HG02588 (cell line): ENCODE data around the gene ADI1.

Source experiments
- ATAC-seq: cut with Tn5 transposase; IDR thresholded peaks from one replicate; pipeline ENCODE4 v1.9.1; 2021; ENCODE audit warnings: mild to moderate bottlenecking, moderate library complexity; ENCODE audit not compliant: unreplicated experiment

Gene ADI1

DNA sequence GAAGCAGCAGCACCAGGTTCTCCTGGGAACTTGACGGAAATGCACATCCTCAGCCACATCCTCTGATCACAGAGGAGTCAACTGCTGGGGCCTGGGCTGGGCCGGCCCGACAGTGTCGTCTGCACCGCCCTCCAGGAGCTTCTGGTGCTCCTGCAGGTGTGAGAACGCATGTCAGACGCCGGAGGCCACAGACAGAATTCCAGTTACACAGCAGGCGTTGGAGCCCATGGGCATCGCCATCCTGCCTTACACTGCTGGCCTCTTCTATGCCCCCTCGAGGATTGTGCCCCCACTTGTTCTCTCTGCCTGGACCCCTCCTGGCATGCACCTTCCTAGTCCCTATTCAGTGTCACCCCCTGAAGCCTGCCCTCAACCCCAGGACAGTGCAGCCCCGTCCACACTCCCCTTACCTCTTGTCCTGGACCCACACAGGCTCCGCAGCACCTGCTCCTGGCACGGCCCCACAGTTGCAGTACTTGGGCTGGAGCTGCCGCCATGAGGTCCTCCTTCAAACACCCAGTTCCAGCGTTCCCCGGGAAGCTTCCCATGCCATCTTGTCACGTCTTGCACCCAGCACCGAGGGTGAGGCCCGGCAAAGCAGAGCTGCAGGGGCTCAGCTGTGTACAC lies 37.5 kb downstream of the ADI1 start:
- no peak for ATAC-seq

DNA sequence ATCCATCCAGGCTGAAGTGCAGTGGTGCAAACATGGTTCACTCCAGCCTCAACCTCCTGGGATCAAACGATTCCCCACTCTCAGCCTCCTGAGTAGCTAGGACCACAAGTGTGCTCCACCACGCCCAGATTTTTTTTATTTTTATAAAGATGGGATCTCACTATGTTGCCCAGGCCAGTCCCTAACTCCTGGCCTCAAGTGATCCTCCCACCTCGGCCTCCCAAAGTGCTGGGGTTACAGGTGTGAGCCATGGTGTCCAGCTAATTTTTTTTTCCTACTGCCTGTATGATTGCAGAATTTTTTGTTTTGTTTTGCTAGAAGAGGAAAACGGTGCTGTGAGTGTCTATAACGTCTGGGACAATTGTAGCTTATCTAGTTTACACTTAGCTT lies 38.3 kb downstream of the ADI1 start:
- ATAC-seq: no peak

DNA sequence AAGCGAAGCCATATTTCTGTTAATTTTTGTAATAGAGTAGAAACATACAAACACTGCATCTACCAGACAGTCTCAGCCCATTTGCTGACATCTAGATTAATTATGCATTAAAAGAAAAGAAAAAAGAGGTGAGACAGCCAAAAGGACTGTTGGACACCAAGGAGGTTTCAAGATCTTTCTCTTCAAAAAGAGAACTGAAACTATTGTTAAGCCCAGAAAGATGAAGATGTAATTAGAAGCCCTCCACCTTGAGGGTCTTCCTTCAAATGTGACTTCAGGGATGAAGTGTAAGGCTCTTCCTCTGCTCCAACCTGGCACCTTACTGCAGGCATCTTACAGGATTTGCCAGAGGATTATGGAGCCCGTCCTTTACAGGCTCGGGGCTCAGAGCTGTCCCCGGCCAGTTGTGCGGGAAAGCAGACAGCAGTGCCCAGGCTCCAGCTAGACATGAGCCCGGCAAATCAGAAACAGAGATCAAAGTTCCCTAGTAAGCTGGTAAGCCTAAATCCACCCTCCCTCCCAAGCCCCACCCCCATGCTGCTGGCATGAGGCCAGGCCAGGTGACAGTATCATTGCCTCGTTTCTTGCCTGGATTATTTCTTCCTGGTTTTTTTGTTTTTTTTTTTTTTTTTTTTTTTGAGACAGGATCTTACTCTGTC lies 38.9 kb downstream of the ADI1 start:
- ATAC-seq: no peak

DNA sequence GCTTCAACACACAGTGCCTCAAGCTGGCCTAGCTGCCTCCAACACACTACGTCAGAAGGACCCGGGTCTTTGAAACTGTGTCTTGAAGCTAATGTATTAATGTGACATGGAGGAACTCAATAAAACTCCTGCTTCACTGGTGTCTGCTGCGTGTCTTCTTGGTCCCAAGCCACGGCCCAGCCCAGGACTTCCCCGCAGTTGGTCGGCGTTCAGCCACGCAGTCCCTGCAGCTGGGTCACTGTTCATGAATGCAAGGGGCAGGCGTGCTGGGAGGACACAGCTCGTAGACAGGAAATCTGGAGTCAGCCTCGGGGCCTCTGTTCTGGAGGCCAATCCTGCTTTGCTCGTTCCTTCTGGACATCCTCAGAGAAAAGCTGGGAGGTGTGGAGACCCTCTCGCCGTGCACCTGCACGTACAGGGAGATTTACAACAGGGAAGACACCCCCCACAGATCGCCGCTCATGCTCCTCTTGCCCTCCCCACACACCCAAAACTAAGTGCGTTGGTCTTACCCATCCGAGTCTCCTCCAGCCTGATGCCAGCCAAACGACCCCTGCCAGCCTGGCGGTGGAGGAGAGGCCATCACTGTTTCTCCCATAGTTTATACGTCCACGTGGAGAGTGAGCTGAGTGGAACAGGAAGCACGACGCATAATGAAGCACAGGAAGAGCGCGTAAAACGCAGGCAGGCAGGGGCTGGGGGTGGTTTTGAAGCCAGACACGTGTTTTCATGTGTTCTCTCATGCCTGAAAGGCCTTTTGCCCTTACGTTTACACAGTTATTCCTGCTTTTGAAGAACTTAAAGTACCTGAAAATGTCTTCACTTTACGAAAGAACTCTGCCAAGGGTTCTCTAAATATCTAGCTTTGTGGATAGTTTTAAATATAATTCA lies 39.7 kb downstream of the ADI1 start:
- no peak for ATAC-seq

DNA sequence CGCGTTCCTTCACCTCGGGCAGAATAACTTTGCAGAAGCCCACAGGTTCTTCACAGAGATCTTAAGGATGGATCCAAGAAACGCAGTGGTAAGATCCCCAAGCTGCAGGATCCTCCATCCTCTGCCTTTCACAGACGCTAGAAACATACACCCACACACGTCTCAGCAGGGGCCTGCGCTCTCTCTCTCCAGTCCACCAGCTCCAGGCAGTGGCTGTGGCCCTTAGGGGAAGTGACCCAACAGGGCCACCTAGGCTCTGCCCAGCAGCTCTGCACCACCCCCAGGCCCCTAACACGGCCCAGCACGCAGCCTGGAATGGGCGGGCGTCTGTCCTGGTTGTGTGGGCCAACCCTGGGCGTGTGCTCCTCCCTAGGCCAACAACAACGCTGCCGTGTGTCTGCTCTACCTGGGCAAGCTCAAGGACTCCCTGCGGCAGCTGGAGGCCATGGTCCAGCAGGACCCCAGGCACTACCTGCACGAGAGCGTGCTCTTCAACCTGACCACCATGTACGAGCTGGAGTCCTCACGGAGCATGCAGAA lies 40.4 kb downstream of the ADI1 start:
- ATAC-seq: no peak

DNA sequence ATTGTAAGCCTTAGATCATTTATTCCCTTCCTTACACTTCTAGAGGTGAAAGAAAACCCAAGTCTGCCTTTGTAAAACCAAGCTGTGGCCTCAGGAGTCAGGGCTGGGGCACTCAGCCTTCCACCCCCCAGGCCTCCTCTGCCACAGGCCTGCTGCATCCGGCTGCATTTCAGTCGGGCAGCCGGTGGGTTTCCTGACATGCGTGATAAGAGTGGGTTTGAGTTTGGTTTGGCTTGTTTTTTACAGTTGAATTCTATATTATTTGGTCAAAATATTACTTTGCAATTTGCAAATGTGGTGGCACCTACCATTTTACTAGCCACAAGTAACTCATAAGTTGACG lies 42.4 kb downstream of the ADI1 start:
- no peak for ATAC-seq

DNA sequence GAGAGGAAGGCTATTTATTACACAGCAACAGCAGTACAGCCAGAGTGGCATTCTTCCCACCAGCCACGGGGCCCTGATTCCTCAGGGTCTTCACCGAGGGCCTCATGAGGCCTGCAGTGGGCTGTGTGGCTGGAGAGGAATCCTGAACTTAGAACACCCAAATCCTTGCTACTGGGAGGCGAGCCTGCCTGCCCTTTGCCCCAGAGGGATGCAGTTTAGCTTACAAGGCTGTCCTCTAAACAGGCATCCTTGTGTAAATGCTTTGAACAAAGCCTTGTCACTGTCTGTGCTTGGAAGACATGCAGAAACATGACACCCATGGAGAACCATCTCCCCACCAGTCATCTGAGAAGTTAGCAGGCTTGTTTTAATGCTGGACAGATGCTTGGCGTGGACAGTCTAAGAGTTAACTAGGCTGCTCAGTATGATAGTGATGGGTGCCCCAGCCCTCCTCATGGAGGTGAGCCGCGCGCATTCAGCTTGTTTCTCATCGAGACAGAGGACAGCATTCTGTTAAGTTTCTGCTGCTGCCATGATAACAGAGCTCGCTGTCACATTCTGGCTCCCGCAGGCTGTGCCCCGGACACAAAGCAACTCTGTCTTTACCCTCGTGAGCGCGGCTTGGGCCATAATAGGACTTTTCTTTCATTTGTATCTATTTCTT lies 42.9 kb downstream of the ADI1 start:
- no peak for ATAC-seq

DNA sequence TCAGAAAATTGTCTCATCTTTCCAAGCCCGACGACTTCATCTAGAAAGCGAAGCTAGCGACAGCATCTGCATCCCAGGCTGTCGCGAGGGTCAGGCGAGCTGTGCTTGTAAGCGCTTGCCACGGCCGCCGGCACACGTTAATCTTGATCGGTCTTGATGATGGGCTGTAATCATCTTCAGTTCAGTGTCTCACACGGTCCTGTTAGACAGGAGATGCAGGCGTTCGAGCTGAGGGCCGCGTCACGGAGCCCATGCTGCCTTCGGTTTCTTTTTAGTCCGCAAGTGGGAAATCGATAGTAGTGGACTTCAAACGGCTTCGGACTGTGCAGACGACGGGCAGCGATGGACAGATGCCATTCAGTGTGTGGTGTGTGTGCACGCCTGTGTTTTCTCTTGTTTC lies 43.6 kb downstream of the ADI1 start:
- no peak for ATAC-seq

DNA sequence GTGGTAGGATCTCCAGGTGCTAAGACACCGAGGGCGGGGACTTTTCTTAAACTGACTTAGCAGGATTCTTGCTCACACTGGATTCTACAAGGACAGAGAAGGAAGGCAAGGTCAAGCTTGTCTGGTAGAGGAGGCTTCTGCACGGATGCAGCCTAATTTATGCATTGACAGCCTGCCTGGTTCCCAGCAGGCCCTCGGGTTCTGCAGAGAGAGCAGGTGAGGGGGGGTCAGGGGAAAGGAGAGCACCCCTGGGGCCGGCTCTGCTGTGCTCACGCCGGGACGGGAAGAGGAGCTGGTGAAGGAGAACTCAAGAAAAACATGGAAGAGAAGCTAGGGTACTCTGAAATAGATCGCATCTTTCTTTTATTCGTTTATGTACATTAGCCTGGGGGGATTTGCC lies 46.4 kb downstream of the ADI1 start:
- ATAC-seq: no peak

DNA sequence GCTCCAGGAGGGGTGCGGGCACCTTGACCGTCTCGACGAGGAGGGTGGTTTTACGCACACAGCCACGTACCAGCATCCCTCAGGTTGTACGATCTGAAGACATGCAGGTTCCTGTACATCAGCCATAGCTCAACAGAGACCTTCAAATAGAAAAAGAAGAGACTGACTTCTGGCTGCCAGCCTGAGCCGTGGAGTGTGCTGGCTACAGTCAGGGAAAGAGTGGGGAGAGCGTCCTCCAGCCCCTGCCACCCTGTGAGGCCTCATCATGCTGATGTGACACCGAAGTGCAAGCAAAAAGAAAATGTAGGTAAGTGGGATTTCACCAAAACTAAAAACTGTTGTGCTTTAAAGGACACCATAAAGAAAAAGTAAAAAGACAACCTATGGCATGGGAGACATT lies 47.0 kb downstream of the ADI1 start:
- no peak for ATAC-seq

DNA sequence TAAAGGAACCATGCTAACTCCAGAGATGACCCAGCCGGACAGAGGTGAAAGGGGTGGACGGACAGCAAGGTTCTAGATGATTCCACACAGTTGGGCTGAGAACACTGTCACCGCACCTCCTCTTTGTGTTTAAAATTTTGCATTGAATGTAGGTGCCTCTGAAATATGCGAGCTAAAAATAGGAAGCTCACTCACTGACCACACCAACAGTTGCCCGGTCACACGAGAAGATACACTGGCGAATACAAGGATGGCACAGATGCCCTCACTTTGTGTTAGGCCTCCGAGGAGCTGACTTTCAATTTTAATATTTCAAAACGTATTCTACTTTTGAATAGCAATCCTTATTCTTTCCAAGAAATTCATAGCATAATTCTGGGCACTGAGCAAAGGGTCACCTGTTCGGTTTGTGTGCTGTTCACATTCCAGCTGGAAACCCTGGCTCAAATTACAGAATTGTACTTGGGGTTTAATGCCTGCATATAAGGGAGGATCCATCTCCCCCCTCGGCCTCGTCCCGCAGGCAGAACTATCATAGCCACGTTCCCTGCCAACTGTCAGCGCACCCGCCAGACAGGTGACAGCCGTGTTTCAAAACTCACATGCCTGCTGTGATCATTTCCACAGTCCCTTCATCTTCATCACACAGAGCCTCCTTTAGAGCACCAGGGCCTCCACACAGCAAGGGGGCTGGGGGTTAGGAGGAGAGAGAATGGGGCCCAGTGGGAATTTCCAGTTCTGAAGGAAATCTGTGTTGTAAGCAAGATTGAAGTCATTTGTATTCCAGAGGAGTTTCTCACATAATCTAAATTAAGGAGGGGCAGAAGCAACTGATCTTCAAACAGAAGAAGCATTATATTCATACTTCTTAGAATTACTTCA lies 48.2 kb downstream of the ADI1 start:
- no peak for ATAC-seq

DNA sequence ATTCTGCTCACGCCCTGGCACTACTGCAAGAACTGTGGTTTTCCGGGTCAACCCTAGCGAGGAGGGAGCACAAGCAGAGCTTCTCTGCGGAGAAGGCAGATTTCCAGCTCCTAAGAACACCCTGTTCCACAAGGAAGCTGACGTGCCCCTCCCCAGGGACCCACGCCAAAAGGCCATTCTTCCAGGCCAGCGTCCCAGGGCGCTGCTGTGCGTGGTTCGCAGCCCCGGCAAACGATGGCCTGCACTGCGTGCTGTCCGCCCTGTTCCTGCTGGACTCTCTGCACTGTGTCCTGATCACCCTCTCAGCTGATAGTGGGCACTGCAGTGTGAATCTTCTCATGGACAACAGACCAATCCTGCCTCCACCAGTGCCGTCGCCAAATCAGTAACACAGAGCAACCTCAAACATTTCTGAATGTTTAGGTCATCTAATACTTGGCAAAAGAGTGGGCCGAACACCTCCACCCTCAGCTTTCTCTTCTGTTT lies 49.1 kb downstream of the ADI1 start:
- no peak for ATAC-seq

DNA sequence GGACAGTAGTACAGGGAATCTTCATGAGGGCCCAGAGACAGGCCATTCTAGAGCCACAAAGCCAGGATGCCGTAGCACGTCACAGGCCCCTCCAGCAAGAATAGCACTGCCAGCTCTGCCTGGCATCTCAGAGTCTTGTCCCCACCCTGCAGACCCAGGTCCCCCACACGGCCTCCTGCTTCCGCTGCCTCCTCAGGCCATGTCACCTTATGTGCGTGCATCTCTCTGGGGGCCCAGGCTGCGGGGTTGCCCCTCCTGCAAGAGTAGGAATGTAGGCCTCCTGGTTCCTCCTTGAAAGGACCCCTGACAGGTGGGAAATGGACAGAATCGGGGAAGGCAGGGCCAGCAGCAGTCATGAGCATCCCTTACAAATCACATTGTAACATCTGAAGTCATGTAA lies 49.8 kb downstream of the ADI1 start:
- ATAC-seq: no peak

DNA sequence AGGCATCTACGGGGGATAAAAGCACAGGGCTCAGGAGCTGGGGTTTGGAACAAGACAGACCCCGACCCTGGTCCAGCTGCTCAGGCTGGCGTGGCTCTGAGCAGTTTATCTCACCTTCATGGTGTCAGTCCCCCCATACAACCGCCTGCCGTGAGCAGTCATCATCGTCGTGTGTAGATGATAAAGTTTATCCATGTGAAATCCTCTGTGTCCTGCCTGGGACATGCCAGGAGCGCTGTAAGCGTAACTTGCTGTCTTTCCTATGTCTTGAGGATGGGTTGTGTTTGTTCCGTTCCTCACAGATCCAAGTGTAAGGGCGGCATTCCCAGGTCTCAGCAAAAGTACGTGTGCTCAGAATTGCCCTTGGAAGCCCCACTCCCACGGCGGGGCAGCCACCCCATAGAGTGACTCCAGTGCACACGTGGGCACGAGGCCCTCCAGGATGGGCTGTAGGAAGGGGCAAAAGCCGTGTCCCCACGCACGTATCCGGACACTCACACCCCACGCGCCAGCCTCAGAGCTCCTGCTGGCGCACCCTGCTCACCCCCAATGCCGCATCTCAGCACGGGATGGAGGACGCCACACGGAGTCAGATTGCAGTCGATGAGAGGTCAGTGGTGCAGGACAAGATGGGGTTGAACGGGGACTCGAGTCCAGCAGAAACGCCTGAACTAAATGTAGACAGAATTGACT lies 50.9 kb downstream of the ADI1 start:
- ATAC-seq: no peak

DNA sequence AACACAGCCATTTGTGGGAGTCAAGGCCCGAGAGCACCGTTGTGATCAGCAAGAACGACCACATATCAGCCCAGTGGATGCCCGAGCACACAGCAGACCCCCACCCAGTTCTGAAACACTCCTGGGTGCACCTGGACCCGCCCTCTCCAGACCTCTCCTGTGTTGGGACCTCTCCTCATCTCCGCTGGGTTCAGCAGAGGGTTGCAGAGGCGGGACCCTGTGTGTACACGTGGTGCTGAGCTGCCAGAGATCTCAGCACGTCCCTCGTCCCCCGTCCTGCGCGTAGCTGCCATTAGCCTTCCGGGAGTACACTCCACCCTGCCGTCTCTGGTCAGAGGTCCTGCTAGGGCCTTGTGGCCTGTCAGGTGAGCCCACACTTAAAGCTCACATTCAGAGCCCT lies 51.7 kb downstream of the ADI1 start:
- no peak for ATAC-seq

DNA sequence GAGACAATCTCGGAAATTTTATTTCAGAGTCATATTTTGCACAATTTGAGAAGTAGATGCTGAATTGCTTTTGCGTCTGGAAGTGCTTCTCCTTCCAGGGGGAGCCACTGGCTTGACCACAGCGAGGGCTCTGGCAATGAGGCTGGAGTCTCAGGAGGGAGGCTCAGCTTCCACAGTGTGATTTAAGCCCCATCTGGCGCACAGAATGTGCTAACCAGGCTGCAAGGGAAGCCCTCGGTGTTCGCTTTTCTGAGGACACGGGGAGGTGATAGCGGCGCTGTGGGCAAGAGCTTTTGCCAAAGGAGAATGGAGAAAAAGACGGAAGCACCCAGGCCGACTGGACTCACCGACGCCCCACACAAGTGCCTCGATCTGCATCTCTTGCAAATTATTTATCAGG lies 52.4 kb downstream of the ADI1 start:
- no peak for ATAC-seq

DNA sequence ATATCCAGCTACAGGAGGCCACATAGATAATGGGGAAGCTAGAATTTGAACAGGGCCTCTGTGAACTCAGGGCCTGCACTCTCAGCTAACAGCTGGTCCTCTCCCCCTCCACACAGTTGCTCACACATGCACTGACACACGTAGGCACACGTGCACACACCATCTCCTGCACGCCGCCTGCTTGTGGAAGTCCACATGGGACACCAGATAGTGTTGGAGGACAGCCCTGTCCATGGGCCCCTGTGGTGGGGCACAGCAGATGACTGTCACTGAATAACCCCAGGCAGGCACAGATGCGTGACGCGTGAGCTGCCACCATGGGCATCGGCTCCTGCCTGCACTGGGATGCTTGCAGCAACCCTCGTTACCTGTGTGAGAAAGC lies 52.9 kb downstream of the ADI1 start:
- ATAC-seq: no peak

DNA sequence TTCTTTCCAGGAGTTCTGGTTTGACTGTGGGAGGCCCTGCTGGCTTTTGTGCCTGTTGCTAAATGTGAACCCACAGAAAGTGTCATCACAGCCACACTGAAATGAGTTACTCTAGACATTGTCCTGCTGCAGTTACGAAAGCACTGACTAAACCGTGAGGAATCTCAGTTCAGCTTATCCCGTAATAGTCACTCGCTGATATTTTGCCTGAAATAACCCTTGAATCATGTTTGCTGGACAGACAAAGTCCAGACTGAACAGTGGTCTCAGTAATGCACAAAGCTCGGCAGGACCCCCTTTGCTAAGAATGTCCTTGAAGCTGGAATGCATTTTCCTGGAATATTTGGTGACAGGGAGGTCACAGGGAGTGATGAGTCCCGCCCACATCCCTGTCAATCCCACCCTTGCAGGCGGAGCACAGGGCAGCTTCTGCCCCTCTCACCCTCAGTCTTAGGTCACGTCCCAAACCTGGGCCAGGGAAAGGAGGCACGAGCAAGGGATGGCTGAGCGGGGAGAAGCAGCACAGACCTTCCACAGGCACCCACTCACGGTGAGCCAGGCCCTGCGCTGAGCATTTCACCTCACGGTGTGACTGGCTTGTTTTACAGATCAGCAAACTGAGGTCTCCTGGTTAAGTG lies 53.4 kb downstream of the ADI1 start:
- ATAC-seq: no peak

DNA sequence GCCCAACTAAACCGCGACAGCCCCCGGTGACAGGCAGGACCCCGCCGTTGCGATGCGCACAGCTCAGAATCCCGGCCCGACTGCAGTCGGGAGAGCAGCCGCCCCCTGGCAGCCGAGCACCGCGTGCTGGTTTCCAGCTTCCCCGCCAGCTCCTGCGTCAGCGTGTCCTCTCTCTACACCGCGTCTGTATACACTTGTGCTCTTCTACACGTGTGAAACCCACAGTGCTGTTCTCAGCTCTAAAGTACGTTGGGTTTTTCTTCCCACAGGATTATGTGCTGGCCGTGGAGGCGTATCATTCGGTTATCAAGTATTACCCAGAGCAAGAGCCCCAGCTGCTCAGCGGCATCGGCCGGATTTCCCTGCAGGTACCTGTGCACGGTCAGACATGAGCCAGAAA lies 54.0 kb downstream of the ADI1 start:
- no peak for ATAC-seq
